Muscle of back (tissue), 11 donors: ENCODE data around the gene PTAR1. TPM values are rescaled to one million over a fixed set of nuclear protein-coding genes. Genes with fewer than 3 reads are reported as not detected.

Source experiments
- DNase-seq, 3 donors: peaks; one replicate each; pipeline versions ENCODE4 v3.0.0 to v3.0.0-alpha.2; 2013
- polyA plus RNA-seq, 10 donors: library from polyadenylated mRNA; unstranded; fragments of 120-200 nt; gene quantifications; one replicate each; pipeline ENCODE4 v1.2.1, GENCODE V29; 2013; ENCODE audit not compliant: insufficient read length in 10 of 10

PTAR1 gene
- polyA plus RNA-seq, 10 donors, result 19.8 to 29.2 (median 25.5) TPM

DNA sequence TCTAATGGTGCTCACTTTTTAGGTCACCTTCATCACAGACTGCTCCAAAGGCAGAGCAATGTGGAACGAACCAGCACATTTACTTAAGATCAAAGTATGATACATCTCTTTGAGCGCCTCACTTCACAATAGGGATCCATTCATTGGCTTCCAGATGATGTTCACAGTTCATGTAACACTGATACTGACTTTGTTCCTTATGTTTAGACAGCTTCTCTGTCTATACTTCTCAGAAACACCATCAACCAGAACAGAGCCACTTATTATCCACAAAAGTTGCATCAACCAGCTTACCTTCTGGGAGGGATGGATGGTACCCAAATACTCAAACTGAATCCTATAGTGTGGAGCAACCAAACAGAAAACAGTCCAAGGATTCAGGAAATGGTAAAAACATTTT, 4.6 kb downstream of the PTAR1 start:
- DNase-seq, result no peak

DNA sequence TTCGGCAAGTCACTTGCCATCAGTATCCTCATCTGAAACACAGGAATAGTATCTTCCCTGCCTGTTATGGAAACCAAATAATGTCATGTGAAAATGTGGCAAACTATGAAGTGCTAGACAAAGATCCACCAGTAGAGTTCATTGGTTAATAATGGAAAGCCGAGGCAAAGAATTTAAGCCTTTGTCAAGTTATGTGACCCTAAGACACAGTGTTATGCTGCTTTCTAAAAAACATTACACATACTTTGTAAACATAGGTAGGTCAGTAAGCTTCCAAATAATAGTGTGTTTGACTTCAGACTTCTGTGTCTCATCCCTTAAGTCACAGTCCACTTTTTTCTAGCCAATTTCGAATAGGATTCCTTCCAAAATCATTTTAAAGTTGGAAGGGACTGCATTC, 6.0 kb downstream of the PTAR1 start:
- DNase-seq, result no peak

GRCh38 chr9:69750085-69750484, 9.7 kb downstream of the PTAR1 start:
- DNase-seq, result no peak

- no peak for DNase-seq
Measured at GRCh38 chr9:69748304-69748703, 11.5 kb downstream of the PTAR1 start.

DNA sequence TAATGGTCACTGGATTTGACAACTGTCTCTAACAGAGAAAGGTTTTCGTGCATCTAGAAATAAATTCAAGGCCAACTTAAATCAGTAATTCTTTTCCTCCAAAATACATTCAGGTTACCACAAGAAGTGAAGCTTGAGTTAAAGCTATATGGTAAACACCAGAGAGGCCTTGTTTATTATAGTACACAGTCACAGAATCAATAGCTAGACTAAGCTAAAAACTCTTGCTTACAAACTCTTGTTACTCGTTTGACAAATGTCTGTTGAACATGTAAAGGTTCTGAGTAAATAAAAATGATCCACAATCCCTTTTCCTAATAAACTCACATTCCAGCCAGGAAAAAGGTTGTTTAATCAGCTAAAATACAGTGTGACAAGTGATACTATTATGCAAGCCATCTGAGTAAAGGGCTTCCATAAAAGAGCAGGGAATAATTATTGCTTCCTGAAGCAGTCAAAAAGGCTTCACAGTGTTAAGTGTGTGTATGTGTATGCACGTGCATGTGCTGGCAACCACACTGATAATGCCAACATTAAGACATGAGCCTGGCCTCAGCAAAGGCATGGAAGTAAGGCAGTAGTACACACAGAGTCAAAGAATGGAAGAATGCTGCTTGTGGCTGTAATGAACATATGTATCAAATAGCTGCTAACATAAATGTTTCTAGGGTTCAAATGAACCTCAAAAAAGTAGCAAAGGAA, 12.8 kb downstream of the PTAR1 start:
- DNase-seq, result no peak

GRCh38 chr9:69745716-69746437, 13.9 kb downstream of the PTAR1 start:
- no peak for DNase-seq

- no peak for DNase-seq
Measured at GRCh38 chr9:69744688-69745380, 15.0 kb downstream of the PTAR1 start.

DNA sequence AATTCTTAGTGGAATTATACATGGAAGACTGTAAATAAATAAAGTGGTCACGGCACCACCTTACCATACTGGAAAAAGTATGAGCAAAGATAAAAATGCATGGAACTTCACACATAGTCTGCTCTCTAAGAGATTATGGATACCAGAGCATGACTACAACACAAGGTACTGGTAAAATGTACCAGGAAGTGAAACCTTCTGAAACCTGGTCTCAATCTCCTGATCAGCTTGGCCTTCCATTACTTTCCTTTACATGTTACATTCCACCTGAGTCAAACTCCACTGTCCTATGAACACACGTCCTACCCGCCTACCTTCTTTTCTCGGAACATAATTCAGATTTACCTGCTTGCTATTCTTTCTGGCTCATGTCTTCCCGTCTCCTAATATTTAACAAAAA, 15.9 kb downstream of the PTAR1 start:
- no peak for DNase-seq

DNA sequence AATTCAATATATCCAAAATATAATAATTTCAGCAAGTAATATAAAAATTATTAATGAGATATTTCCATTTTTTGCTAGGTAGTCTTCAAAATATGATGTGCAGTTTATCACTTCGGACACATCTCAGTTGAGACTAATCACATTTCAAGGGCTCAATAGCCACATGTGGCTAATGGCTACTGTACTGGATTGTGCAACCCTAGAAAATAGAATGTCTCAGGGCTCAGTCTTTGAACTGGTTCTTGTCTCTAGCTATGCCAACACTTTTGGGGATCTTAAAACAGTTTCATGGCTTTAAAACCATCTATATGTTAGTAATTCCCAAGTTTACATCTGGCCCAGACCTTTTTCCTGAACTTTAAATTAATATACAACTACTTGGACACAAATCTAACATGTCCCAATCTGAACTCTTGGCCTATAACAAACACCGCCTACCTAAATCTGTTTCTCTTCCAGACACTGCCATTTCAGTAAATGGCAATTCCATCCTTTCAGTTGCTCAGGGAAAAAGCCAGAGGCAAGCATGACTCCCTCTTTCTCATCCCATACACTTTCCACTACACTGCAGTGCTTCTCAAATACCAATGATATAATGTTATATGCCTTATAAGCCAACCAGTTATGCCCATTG, 18.8 kb downstream of the PTAR1 start:
- no peak for DNase-seq

- DNase-seq, result no peak
Measured at GRCh38 chr9:69731348-69731747, 28.5 kb downstream of the PTAR1 start.

GRCh38 chr9:69719983-69720382, 39.8 kb downstream of the PTAR1 start:
- DNase-seq, result no peak

DNA sequence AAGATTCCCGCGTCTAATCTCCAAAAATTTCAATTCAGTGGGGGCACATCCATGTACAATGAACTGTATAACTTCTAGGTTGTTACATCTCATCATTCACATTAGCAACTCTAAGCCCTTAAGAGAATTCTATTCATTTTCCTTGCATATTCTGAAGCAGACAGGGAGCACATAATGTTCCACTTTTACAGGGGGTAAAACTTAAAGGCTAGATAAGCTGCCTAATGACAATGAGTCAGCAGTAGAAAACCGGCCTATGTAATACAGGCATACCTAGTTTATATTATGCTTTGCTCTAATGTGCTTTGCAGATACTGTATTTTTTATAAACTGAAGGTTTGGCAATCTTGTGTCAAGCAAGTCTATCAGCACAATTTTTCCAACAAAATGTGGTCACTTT, 40.4 kb downstream of the PTAR1 start:
- no peak for DNase-seq

GRCh38 chr9:69718218-69718617, 41.6 kb downstream of the PTAR1 start:
- DNase-seq, result no peak

DNA sequence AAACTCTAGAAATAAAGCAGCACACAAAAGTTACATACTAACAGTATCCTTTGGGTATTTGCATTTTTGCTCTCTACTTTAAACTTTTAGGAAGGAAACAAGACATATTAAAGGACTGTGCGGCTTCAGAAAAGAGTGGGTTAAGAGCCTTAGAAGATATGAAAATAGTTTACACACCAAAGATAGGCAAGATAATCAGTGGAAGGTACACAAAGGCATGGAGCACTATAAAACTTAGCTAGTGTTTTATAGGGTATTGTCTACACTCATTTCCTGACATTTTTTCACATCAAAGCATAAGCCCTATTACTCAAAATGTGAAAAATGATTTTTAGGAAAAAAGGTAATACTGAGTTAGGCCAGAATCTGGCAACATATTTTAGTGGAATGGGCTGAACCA, 44.0 kb downstream of the PTAR1 start:
- no peak for DNase-seq

- DNase-seq, result no peak
Measured at GRCh38 chr9:69715096-69715495, 44.7 kb downstream of the PTAR1 start.

DNA sequence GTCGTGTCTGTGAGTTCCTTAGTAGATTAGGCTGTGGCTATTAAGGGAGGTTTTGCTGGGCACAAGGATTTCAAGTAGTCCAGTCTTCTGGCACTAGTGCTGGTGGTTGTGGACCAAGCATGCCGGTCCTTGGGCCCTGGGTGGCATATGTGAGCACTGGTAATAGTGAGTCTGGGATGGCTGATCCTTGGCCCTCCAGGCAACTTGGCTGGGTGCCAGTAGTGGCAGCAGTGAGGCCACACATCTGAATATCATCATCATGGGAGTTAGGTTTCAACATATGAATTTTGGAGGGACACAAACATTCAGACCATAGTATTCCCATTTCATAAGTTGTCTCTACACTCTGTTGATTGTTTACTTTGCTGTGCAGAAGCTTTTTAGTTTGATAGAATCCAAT, 62.3 kb downstream of the PTAR1 start:
- no peak for DNase-seq

GRCh38 chr9:69696802-69697201, 63.0 kb downstream of the PTAR1 start:
- DNase-seq, result no peak

DNA sequence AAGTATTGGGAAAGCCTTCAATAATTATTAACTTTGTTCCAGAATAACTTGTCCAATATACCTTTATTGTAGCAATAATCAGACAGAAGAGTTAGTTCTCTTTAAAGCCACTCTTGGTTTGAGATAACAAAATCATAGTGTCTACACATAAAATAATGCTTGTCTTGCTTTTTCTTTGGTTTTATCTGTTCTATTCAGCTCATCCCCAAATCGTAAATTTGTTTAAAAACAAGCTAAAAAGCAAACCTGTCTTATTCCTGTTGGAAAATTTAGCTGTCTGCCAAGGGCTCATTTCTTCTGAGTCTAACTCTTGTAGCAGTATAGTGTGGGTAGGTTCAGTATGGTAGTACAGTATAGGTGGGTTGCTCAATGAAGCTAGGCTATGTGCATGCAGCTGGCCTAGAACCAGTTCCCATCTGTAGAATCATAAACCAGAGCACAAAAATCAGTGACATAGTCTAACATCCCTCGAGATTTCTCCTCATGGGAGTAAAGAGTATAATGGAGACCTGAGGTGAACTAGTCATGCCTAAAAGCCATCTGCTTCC, 69.7 kb downstream of the PTAR1 start:
- no peak for DNase-seq

GRCh38 chr9:69683927-69684326, 75.9 kb downstream of the PTAR1 start:
- no peak for DNase-seq

DNA sequence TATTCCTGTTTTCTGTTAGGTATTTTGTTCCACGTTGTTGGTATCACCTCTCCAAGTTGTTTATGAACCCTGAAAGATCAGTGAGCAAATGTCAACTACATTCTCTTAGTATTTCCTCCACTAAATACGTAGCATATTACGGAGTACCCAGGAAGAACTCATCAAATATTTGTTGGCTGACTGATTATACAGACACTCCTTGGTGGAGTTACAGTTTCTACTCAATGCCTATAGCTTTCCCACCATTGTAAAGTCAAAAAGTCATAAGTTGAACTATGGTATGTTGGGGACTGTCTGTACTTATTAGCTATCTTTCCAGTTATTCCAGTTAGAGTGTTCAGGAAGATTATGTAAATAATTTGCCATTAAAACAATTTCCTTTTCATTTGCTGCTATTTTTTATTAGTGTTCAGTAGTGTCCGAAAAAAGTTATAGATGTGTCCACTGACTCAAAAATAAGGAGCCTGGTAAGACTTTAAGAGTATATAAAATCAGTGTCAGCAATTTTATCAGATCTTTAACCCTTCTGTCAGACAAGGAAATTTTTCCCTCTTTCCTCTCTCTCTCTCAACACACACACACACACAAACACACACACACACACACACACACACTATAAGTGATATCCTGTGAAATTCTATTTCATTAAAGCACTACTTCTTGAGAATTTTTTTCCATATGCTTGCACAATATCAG, 80.8 kb downstream of the PTAR1 start:
- DNase-seq, result no peak

DNA sequence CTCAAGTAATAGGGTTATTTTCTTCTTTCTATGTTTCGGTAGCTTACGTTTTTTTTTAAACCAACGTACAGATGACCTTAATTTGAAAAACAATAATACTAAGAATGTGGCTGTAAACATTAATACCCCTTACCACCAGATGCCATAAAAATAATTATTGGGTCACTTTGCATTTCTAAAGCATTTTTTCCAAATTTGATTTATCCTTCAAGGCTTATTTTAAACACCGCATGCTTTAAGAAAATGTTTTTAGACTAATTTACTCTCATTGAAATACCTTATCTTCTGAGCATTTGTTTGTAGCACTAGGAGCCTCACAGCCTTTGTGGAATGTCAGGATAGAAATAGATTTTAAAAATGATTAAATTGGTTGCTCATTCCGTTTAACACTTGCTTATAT, 81.9 kb downstream of the PTAR1 start:
- DNase-seq, result no peak

- no peak for DNase-seq
Measured at GRCh38 chr9:69675563-69675962, 84.2 kb downstream of the PTAR1 start.
